ENCODE measurements around the gene HMGXB3. TPM values are rescaled to one million over a fixed set of nuclear protein-coding genes. Genes with fewer than 3 reads are reported as not detected.

HMGXB3 gene
- total RNA-seq, 1 experiment from 2014 or later: 23.8 TPM

- H3K36me3 ChIP-seq (replicated peaks; ENCODE audit: control insufficient read depth, insufficient read depth, low read length): no peaks in the 10 kb centered on the region
Observed at GRCh38 chr5:150068472-150068871, 67.9 kb downstream of the HMGXB3 start.

GRCh38 chr5:150068961-150069645 lies 68.6 kb downstream of the HMGXB3 start:
- DNase-seq: no peak
- Histone ChIP-seq H3K36me3 (replicated peaks; ENCODE audit: control insufficient read depth, insufficient read depth, low read length) (no peaks in the 10 kb centered on the region), H3K27me3 (ENCODE audit: control insufficient read depth, insufficient read depth, low read length) (no peaks in the 10 kb centered on the region), H3K4me3 (ENCODE audit: insufficient read depth, low read depth, low read length) (no peak overlapping the region)

More at GRCh38 chr5:150068472-150068871, 67.9 kb downstream of the HMGXB3 start:
- Histone ChIP-seq H3K4me3 (ENCODE audit: insufficient read depth, low read depth, low read length) (no peak overlapping the region), H3K27me3 (ENCODE audit: control insufficient read depth, insufficient read depth, low read length) (no peaks in the 10 kb centered on the region)
- no peak for DNase-seq

- peak; percentile 87 for DNase-seq
- no peak overlapping the region for H3K4me3 ChIP-seq (ENCODE audit: insufficient read depth, low read depth, low read length)
- H3K27me3 ChIP-seq (ENCODE audit: control insufficient read depth, insufficient read depth, low read length): no peaks in the 10 kb centered on the region
- H3K36me3 ChIP-seq (replicated peaks; ENCODE audit: control insufficient read depth, insufficient read depth, low read length): no peaks in the 10 kb centered on the region
Observed at GRCh38 chr5:150069672-150070627, 69.4 kb downstream of the HMGXB3 start.

GRCh38 chr5:150070821-150071220 lies 70.3 kb downstream of the HMGXB3 start:
- H3K27me3 ChIP-seq (ENCODE audit: control insufficient read depth, insufficient read depth, low read length): no peaks in the 10 kb centered on the region
- DNase-seq: no peak
- H3K4me3 ChIP-seq (ENCODE audit: insufficient read depth, low read depth, low read length): no peak overlapping the region
- H3K36me3 ChIP-seq (replicated peaks; ENCODE audit: control insufficient read depth, insufficient read depth, low read length): no peaks in the 10 kb centered on the region

GRCh38 chr5:150073086-150073625 lies 72.6 kb downstream of the HMGXB3 start:
- H3K27me3 ChIP-seq (ENCODE audit: control insufficient read depth, insufficient read depth, low read length): no peaks in the 10 kb centered on the region
- no peak for DNase-seq

GRCh38 chr5:150073677-150074076 lies 73.1 kb downstream of the HMGXB3 start:
- Histone ChIP-seq H3K4me3 (ENCODE audit: insufficient read depth, low read depth, low read length) (no peak overlapping the region), H3K27me3 (ENCODE audit: control insufficient read depth, insufficient read depth, low read length) (no peaks in the 10 kb centered on the region), H3K36me3 (replicated peaks; ENCODE audit: control insufficient read depth, insufficient read depth, low read length) (no peaks in the 10 kb centered on the region)
- no peak for DNase-seq

More at GRCh38 chr5:150073086-150073625, 72.6 kb downstream of the HMGXB3 start:
- Histone ChIP-seq H3K4me3 (ENCODE audit: insufficient read depth, low read depth, low read length) (no peak overlapping the region), H3K36me3 (replicated peaks; ENCODE audit: control insufficient read depth, insufficient read depth, low read length) (no peaks in the 10 kb centered on the region)

- peak; percentile 6 for DNase-seq
- Histone ChIP-seq H3K36me3 (replicated peaks; ENCODE audit: control insufficient read depth, insufficient read depth, low read length) (no peaks in the 10 kb centered on the region), H3K4me3 (ENCODE audit: insufficient read depth, low read depth, low read length) (no peak overlapping the region), H3K27me3 (ENCODE audit: control insufficient read depth, insufficient read depth, low read length) (no peaks in the 10 kb centered on the region)
Observed at GRCh38 chr5:150075233-150075632, 74.7 kb downstream of the HMGXB3 start.

- peak; percentile 51 for DNase-seq
- Histone ChIP-seq H3K36me3 (replicated peaks; ENCODE audit: control insufficient read depth, insufficient read depth, low read length) (no peaks in the 10 kb centered on the region), H3K27me3 (ENCODE audit: control insufficient read depth, insufficient read depth, low read length) (no peaks in the 10 kb centered on the region)
Observed at GRCh38 chr5:150075806-150076205, 75.3 kb downstream of the HMGXB3 start.

GRCh38 chr5:150077060-150077459 lies 76.5 kb downstream of the HMGXB3 start:
- no peaks in the 10 kb centered on the region for H3K36me3 ChIP-seq (replicated peaks; ENCODE audit: control insufficient read depth, insufficient read depth, low read length)
- no peaks in the 10 kb centered on the region for H3K27me3 ChIP-seq (ENCODE audit: control insufficient read depth, insufficient read depth, low read length)
- peak; percentile 13 for DNase-seq
- H3K4me3 ChIP-seq (ENCODE audit: insufficient read depth, low read depth, low read length): no peak overlapping the region

More at GRCh38 chr5:150075806-150076205, 75.3 kb downstream of the HMGXB3 start:
- no peak overlapping the region for H3K4me3 ChIP-seq (ENCODE audit: insufficient read depth, low read depth, low read length)

- peak; percentile 15 for DNase-seq
- no peak overlapping the region for H3K4me3 ChIP-seq (ENCODE audit: insufficient read depth, low read depth, low read length)
- no peaks in the 10 kb centered on the region for H3K27me3 ChIP-seq (ENCODE audit: control insufficient read depth, insufficient read depth, low read length)
- no peaks in the 10 kb centered on the region for H3K36me3 ChIP-seq (replicated peaks; ENCODE audit: control insufficient read depth, insufficient read depth, low read length)
Observed at GRCh38 chr5:150077996-150078801, 77.7 kb downstream of the HMGXB3 start.

GRCh38 chr5:150078802-150079689 lies 78.5 kb downstream of the HMGXB3 start:
- Histone ChIP-seq H3K27me3 (ENCODE audit: control insufficient read depth, insufficient read depth, low read length) (no peaks in the 10 kb centered on the region), H3K4me3 (ENCODE audit: insufficient read depth, low read depth, low read length) (no peak overlapping the region), H3K36me3 (replicated peaks; ENCODE audit: control insufficient read depth, insufficient read depth, low read length) (no peaks in the 10 kb centered on the region)
- peak; percentile 18 for DNase-seq

- Histone ChIP-seq H3K36me3 (replicated peaks; ENCODE audit: control insufficient read depth, insufficient read depth, low read length) (no peaks in the 10 kb centered on the region), H3K4me3 (ENCODE audit: insufficient read depth, low read depth, low read length) (no peak overlapping the region), H3K27me3 (ENCODE audit: control insufficient read depth, insufficient read depth, low read length) (no peaks in the 10 kb centered on the region)
- DNase-seq: peak; percentile 21
Observed at GRCh38 chr5:150079909-150080461, 79.4 kb downstream of the HMGXB3 start.
